HG03064 (cell line): Measurements from ENCODE around the gene KAZN.
"Not testable (repeated sequence)": the region's sequence is repeated elsewhere in the genome, so short reads cannot be mapped to it uniquely, and the experiment has no call there.

ENCODE experiments used
- ATAC-seq: cut with Tn5 transposase; IDR thresholded peaks from one replicate; pipeline ENCODE4 v1.9.1; 2021; ENCODE audit warnings: low read depth; ENCODE audit not compliant: unreplicated experiment

The KAZN gene

DNA sequence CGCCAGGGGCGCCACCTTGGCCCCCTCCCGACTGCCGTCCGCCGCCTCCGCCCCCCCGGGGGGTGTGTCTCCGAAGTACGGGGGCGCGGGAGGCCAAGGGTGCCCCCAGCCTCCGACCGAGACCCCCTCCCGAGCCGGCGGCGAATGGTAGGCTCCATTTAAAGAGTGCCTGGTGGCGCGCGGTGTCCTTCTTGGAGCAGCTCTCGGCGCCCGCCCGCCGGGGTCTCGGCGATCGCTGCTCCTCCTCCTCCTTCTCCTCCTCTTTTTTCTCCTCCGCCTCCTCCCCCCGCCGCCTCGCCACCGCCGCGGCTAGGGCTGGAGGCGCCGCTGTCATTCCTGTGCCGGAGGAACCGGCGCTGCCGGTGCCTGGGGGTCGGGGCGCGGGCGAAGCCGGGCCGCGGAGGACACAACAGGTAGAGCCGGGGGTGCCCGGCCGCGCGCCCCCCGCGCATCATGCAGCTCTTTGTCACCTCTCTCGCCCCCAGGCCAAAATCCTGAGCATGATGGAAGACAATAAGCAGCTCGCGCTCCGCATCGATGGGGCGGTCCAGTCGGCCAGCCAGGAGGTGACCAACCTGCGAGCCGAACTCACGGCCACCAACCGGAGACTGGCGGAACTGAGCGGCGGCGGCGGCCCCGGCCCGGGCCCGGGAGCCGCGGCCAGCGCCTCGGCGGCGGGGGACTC is at the start of gene KAZN:
TSS of gene KAZN (plus strand) at position 188 of the 685 bp plus-strand sequence.
- ATAC-seq, result no peak

DNA sequence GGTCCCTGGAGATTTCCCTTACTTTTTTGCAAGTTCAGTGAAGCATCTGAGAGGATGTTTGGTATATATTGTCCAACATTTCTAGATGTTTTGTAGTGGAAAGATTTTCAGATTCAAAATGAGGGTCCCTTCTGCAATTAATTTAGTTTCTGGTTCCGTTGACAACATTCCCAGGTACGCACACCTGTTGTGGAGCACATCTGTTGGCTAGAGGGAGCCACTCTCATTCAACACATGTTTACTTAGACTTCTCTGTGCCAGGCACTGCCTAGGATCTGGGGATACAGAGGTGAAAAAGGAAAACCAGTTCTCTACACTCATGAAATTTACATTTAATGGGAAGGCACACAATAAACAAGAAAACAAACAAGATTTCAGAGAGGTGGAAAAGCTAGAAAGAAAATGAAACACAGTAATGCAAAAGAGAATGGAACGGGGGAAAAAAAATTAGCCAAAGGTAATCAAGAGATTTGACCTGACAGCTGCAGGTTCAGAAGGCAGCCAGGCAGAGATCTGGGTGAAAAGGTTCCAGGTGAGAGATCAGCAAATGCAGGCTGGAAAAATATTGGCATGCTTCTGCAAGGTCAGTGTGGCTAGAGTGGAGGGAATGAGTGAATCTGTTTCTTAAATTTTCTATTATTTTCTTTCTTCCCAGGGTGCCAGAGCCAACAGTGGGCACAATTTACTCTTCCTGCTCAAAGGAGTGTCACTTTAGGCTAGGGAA is 48.4 kb upstream of the KAZN start:
- ATAC-seq, result no peak

DNA sequence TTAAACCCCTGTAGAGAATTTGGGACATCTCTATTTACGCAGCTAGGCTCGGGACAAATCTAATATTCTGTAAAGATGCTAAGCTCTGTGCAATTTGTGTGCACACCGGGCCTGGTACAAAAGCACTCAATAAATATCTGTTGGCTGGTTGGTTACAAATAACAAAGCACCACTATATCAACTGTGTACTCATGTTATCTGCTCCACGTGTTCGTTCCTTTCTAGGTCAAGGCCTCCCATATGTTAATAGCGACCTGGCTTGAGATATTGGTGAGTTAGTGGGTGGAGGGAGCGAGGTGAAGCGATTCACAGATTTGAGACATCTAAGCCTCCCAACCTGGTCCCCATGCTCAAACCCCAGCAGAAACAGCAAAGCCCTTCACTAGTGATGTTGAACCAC is 47.1 kb upstream of the KAZN start:
- no peak for ATAC-seq

DNA sequence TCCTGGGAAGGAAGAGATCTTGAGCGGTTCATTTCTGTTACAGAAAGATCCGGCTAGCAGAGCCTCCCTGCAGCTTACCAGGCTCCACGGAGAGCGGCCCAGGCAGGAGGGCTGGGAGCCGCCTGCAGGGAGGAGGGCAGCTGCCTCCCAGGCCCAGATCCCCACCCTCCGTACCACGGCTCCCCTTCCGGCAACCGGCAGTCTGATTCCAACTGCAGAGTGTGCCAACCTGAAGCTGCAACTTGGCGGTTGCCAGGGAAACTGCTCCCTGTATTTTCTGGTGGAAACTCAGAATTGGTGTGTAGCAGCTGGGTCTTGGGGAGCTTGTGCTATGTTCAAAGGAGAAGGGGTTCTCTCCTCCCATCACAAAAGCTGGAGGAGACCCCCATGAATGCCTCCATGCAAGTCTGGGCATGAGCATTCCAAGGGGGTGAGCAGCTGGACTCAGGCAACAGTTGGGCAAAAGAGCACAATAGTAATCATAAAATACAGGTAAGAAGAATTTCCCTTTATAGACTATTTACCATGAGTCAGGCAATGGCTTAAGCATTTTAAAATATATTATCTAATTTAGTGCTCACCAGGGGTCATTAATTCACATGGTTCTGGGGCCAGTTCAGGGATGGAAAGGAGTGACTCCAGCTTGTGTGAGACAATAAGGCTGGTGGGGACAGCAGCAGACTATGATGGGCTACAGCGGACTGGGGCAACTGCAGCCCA is 46.1 kb upstream of the KAZN start:
- ATAC-seq, result no peak

DNA sequence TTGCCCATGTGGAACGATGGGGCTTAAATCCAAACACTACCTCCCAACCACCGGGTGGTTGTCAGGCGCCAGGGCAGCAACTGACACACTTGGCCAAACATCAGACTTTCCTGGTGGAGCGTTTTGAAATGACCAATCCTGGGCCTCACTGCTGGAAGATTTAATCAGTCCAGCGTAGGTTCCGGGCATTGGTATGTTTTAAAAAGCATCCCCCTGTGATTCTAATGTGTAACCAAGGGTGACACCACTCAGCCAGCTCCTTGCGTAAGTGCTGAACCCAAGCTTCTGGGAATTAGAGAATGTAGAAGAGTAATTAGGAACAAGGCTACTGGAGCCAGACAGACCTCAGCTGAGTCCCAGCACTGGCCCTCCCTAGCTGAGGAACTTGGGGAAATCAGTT is 44.8 kb upstream of the KAZN start:
- no peak for ATAC-seq

DNA sequence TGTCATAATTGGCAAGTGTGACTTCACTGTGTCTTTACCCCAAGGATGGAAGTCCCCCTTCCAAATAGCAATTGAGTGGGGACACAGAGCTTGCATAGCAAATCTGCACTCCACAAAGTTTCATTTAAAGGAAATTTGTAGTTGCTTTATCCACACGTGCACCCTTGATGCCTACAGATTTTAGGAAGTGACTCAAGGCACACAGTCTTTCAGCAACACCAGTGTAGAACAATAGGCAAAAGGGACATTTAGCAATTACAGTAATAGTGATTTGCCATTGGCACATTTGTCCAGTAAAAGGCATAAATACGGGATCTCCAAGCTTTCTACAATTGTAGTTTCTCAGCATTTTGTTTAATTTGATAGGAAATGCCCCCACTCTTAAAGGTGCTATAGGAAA is 43.4 kb upstream of the KAZN start:
- ATAC-seq, result no peak

DNA sequence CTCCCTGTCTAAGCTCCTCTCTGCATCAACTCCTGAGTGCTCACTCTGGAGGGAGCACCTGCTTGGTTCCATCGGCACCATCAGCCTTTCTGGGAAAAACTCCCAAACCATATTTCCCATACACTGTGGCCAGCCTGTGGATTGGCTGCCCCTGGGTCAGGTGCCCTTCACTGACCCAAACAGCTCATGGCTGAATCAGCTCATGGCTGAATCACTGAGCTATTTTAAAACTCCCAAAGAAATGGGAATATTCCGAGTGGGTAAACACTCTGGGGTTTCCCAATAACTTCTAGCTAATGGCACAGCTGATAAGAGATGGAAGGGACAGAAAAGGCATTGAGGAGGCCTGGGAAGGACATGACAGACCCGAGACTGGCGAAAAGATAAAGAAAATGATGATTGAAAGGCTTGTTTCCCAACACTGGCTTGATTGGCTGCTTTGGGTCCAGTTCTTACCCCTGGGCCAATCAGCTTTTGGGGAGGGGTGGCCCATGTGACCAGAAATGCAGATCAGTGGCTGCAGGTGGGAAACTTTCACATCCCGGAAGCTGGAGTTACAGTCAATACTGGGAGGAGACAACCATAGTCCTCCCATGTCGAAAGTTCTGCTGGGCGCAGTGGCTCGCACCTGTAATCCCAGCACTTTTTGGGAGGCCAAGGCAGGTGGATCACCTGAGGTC is 37.3 kb upstream of the KAZN start:
- no peak for ATAC-seq

DNA sequence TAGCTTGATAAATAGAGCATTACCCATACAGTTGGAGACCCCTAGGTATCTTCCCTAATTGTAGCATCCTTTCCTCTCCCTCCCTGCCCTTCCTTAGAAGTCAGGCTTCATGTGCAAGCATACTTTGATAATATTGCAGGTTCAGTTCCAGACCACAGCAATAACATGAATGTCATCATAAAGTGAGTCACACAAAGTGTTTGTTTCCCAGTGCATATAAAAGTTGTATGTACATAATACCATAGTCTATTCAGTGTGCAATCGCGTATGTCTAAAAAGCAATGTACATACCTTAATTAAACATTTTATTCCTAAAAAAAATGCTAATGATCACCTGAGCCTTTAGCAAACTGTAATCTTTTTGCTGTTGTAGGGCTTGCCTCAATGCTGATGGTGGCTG is 33.4 kb upstream of the KAZN start:
- no peak for ATAC-seq

DNA sequence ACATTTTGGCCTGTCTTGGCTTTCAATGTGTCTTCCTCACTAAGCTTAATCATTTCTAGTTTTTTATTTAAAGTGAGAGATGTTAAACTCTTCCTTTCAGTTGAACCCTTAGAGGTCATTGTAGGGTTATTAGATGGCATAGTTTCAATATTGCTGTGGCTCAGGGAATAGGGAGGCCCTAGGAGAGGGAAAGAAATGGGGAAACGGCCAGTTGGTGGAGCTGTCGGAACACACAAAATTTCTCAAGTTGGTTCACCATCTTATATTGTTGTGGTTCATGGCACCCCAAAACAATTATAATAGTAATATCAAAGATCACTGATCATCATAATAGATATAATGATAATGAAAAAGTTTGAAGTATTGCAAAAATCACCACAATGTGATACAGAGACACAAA is 31.4 kb upstream of the KAZN start:
- ATAC-seq, result no peak

DNA sequence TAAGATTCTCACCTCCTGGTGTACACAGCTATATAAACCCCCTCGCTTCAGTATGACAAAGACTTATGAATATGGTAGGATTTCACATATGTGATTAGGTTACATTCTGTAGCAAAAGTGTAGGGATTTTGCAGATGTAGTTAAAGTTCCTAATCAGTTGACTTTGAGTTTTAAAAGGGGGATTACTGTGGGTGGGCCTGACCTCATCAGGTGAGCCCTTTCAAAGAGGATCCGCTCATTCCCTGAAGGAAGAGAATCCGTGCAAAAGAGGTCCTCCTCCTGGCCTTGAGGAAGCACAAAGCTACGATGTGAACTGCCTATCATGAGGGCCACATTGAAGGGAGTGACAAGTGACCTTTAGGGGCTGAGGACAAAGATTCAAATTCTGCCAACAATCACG is 30.6 kb upstream of the KAZN start:
- no peak for ATAC-seq

DNA sequence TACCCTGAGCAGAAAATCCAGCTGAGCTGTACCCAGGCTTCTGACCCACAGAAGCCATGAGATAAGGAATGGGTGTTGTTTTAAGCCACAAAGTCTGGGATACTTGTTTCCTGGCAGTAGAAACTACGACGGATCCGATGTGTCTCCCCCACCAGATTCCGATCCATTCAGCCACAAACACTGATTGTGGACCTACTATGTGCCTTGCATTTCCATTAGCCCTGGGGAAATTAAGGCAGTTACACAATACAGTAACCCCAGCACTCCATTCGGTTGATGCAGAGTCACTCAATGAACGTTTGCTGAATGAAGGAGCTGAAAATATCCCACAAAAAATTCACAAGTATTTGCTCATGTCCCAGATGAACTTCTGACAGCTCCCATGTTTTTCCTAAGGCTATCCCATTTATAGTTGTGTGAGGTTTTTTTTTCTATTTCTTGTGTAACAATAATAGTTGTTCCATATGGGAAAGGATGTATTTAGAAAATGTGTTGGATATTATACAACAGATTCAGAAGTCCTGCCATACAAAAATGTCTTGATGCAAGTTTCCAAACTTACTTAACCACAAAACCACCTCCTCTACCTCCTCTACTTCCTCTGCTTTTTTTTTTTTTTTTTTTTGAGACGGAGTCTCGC is 29.6 kb upstream of the KAZN start:
- no peak for ATAC-seq

DNA sequence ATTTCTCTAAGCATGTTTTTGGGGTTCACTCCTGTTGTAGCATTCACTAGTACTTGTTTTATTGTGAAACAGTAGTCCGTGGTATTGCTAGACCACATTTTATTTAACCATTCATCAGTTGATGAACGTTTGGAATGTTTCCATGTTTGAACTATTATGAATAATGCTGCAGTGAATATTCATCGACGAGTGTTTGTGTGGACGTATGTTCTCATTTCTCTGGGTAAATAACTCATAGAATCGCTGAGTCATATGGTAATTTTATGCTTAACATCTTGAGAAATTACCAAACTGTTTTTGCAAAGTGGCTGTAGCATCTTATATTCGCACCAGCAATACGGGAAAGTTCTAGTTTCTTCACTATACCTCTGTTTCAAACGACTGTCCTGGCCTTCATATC is 28.0 kb upstream of the KAZN start:
- ATAC-seq, result no peak

DNA sequence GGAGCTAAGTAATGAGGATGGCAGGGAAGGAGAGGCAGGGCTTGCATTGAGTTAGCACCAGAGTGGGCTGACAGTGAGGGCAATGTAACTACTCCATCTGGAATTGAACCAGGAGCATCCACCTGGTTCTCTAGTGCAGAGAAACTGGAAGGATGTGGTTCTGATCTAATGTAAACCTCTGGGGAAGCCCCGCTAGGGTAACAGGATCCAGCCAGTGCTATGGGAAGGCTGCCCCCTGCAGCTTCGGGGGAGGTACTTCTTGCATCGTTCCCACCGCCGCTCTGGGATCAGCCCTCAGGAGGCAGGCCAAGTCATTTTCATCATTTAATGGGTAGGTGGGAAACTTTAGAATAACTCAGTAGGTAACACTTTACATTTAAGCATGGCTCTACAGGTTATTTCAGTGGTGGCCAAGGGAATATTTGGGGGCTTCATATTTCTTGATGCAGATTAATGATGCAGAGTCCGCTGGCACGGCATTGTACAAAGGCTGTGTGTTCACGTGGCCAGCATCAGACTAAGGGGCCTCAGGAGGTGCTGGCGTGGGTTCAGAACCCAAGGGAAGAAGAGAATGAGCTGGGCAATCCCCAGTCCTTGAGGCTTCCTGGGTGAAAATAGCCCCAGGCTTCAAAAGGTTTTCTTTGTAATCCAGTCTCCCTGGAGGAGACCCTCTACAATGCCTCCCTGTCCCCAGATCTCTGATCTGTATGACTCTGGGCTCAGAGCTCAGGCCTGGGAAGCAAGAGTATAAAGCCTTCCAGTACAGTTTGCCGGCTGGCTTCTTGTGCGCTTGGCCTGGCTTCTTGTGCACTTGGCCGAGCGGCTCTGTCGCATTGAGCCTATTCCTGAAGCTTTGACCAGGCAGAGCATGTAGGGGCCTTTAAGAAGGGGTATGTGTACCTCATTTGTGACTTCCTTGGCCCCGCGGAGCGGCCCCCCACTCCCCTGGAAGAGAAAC is 26.4 kb upstream of the KAZN start:
- no peak for ATAC-seq

DNA sequence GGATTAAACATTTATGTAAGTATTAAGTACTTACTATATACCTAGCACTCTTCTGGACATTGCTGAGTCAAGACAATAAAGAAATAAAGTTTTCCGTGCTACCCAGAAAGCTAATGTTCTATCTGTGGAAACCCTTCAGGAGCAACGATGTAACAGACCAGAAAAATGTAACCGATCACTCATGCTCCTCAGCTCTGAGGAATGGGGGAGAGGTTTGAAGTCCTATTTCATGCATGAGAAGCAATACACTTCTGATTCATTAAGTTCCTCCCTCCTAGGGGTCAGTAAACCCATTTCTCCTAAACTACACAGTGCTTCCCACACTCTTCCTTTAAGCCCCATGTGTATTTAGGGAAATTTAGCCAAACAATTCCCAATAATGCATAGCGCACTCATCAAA is 25.6 kb upstream of the KAZN start:
- no peak for ATAC-seq

DNA sequence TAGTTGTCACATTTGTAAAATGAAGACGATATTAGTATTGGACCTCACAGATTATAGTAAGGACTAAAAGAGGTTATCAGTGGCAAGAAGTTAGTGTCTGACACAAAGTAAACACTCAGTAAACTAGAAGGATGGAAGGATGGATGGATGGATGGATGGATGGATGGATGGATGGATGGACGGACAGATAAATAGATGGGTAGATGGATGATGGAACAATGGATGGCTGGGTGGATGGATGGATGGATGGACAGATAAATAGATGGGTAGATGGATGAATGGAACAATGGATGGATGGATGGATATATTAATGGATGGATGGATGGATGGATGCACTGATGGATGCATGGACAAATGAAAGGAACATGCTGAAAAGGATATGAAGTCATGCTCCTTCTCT is 22.3 kb upstream of the KAZN start:
- no peak for ATAC-seq

DNA sequence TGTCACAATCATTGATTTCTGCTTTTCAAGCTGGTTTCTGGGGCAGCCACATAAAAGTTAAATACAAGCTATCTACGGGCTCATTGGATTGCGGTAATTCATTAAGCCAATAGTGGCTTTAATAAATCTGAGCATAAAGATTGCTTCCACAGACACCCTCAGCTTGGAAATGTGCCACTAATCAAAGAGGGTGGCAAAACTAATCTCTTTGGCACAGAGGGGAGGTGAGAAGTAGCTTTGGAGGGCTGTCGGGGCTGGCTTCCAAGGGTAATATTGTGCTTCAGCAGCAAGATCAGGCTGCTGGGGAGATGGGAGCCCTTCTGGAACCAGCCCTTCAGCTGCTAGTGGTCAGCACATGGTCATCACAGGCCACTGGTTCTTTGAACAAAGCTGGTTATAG is 21.2 kb upstream of the KAZN start:
- ATAC-seq, result no peak

DNA sequence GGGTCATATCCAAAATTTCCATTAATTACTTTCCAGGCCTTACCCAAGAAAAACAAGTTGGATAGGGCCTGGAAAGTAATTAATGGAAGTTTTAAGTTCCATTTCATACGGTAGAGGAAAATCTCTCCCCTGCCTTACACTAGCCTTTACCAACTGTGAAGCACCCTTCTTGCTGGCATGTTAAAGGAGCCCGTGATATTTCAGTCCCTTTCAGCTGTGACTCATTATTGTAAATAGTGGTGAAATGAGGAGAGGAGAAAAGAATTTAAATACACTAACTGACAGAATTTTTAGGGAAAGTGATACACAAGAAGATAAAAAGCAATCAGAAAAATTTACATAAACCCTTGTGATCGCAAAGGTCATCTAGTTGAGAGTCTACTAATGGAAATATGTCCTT is 20.3 kb upstream of the KAZN start:
- ATAC-seq, result no peak

DNA sequence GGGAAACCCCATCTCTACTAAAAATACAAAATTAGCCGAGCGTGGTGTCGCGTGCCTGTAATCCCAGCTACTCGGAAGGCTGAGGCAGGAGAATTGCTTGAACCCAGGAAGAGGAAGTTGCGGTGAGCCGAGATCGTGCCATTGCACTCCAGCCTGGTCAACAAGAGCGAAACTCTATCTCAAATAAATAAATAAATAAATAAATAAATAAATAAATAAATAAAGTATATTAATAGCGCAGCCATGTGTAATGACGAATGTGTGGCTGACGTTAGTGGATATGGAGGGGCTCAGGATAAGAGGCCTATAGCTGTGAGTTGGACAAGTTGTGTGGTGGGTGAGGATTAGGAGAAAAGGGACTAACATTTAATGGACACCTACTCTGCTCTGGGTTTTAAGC is 18.2 kb upstream of the KAZN start:
- ATAC-seq, result not testable (repeated sequence)

DNA sequence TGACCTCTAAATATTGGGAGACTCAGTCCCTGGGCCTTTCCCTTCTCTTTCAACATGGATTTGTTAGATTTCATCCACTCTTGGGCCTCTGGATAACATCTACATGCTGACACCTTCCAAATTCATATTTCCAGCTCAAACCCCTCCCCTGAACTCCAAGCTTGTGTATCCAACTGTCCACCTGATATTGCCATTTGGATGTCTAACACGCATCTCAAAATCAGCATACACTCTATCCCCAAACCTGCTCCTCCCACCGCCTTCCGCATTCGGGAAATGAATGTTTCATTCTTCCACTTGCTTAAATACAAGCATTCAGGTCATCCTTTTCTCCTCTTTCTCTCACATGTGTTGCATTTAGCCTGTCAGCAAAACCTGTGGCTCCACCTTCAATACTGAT is 17.5 kb upstream of the KAZN start:
- ATAC-seq, result no peak

DNA sequence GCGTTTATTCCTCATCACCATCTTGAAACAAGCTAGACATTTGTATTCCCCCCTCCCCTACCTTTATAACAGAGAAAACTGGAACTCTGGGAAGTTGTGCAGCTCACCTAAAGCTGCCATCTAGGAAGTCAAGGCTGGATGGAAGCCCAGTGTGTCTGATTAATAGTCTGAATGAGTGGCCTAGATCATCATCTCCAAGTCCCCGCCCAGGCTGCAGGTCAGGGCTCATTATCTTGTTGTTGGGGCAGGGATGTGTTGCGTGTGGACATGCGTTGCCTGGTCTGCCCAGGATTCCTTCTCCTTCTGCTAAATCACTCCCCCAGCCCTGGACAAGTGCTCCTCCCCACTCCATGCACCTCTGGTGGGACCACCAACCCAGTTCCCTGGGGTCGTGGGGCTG is 14.7 kb upstream of the KAZN start:
- no peak for ATAC-seq
